ENCODE data around the gene PCGF3. TPM values are rescaled to one million over a fixed set of nuclear protein-coding genes. Genes with fewer than 3 reads are reported as not detected.

The PCGF3 gene
- total RNA-seq, 1 experiment from 2014 or later, result 21.3 TPM

GRCh38 chr4:680551-680927 is 25.1 kb upstream of the PCGF3 start:
- in situ Hi-C loops (cut with HindIII; ENCODE audit: low pct_unique_long_range_greater_than_20kb, low sequenced_read_pairs), result no loop called here
- DNase-seq (ENCODE audit: low read depth), result no peak

GRCh38 chr4:680928-681645 is 24.5 kb upstream of the PCGF3 start:
- in situ Hi-C loops (cut with HindIII; ENCODE audit: low pct_unique_long_range_greater_than_20kb, low sequenced_read_pairs), result no loop called here
- peak; percentile 66 for DNase-seq (ENCODE audit: low read depth)

- in situ Hi-C loops (cut with HindIII; ENCODE audit: low pct_unique_long_range_greater_than_20kb, low sequenced_read_pairs), result no loop called here
- peak; percentile 44 for DNase-seq (ENCODE audit: low read depth)
Observed at GRCh38 chr4:681736-682451, 23.7 kb upstream of the PCGF3 start.

- DNase-seq (ENCODE audit: low read depth), result no peak
- in situ Hi-C loops (cut with HindIII; ENCODE audit: low pct_unique_long_range_greater_than_20kb, low sequenced_read_pairs), result no loop called here
Observed at GRCh38 chr4:682490-683172, 23.0 kb upstream of the PCGF3 start.

GRCh38 chr4:683247-683897 is 22.3 kb upstream of the PCGF3 start:
- in situ Hi-C loops (cut with HindIII; ENCODE audit: low pct_unique_long_range_greater_than_20kb, low sequenced_read_pairs), result no loop called here
- DNase-seq (ENCODE audit: low read depth), result no peak

- in situ Hi-C loops (cut with HindIII; ENCODE audit: low pct_unique_long_range_greater_than_20kb, low sequenced_read_pairs), result no loop called here
- peak; percentile 54 for DNase-seq (ENCODE audit: low read depth)
Observed at GRCh38 chr4:683982-684622, 21.5 kb upstream of the PCGF3 start.

GRCh38 chr4:684623-685327 is 20.9 kb upstream of the PCGF3 start:
- DNase-seq (ENCODE audit: low read depth), result no peak
- in situ Hi-C loops (cut with HindIII; ENCODE audit: low pct_unique_long_range_greater_than_20kb, low sequenced_read_pairs), result no loop called here

GRCh38 chr4:685679-686412 is 19.8 kb upstream of the PCGF3 start:
- in situ Hi-C loops (cut with HindIII; ENCODE audit: low pct_unique_long_range_greater_than_20kb, low sequenced_read_pairs), result no loop called here
- DNase-seq (ENCODE audit: low read depth), result no peak

- in situ Hi-C loops (cut with HindIII; ENCODE audit: low pct_unique_long_range_greater_than_20kb, low sequenced_read_pairs), result no loop called here
- no peak for DNase-seq (ENCODE audit: low read depth)
Observed at GRCh38 chr4:686413-687040, 19.1 kb upstream of the PCGF3 start.

- in situ Hi-C loops (cut with HindIII; ENCODE audit: low pct_unique_long_range_greater_than_20kb, low sequenced_read_pairs), result no loop called here
- DNase-seq (ENCODE audit: low read depth), result peak; percentile 86
Observed at GRCh38 chr4:687048-687970, 18.3 kb upstream of the PCGF3 start.

- in situ Hi-C loops (cut with HindIII; ENCODE audit: low pct_unique_long_range_greater_than_20kb, low sequenced_read_pairs), result no loop called here
Observed at GRCh38 chr4:687971-688853, 17.4 kb upstream of the PCGF3 start.

GRCh38 chr4:688854-689681 is 16.6 kb upstream of the PCGF3 start, which contains the start of gene SLC49A3:
Gene SLC49A3 (minus strand): TSS chr4:689151. CDS start chr4:689127, 24 bp downstream.
- no peak for DNase-seq (ENCODE audit: low read depth)
- in situ Hi-C loops (cut with HindIII; ENCODE audit: low pct_unique_long_range_greater_than_20kb, low sequenced_read_pairs), result no loop called here

More at GRCh38 chr4:687971-688853, 17.4 kb upstream of the PCGF3 start:
- DNase-seq (ENCODE audit: low read depth), result no peak

GRCh38 chr4:689723-690122 is 15.9 kb upstream of the PCGF3 start:
- in situ Hi-C loops (cut with HindIII; ENCODE audit: low pct_unique_long_range_greater_than_20kb, low sequenced_read_pairs), result no loop called here
- no peak for DNase-seq (ENCODE audit: low read depth)
